Caco-2 (cell line): Measurements from ENCODE around the gene ALOXE3. TPM values are rescaled to one million over a fixed set of nuclear protein-coding genes. Genes with fewer than 3 reads are reported as not detected.

Experiments used
- BruUV-seq: library from RNA; stranded (reverse); fragments of 400-500 nt; replicated peaks from 2 replicates; lab custom pipeline; 2021; lab: Mats Ljungman, UMichigan
- CTCF ChIA-PET: fragments of 300-600 bp; sonication (Branson Sonifier 250); formaldehyde crosslinking; loops from one replicate; lab custom pipeline; 2022; ENCODE audit warnings: antibody characterized with exemption; lab: Charles Lee
- POLR2A ChIA-PET: fragments of 300-600 bp; sonication (Branson Sonifier 250); formaldehyde crosslinking; loops from one replicate; lab custom pipeline; 2022; ENCODE audit warnings: antibody characterized with exemption; lab: Charles Lee
- DNase-seq, 2 experiments: peaks; one replicate each; pipeline versions ENCODE4 v3.0.0 to v3.0.0-alpha.2; 2020 to 2022
- H3K27me3 ChIP-seq: replicated peaks from 2 replicates; pipeline ENCODE4 v1.6.0; 2011; ENCODE audit warnings: low read length; ENCODE audit not compliant: control insufficient read depth, insufficient read depth
- H3K36me3 ChIP-seq: 2 replicates; pipeline ENCODE4 v1.5.1; 2011; ENCODE audit warnings: low read length; ENCODE audit not compliant: control insufficient read depth, insufficient read depth
- H3K4me1 ChIP-seq: fragments of 250-450 bp; sonication (Bioruptor Pico); 2 replicates; pipeline ENCODE4 v1.5.1; 2020; ENCODE audit warnings: mild to moderate bottlenecking
- H3K4me3 ChIP-seq: 2 replicates; pipeline ENCODE4 v1.5.1; 2011; ENCODE audit warnings: low read depth, mild to moderate bottlenecking, control low read depth, low read length
- H3K9me3 ChIP-seq: fragments of 250-450 bp; sonication (Bioruptor Pico); 2 replicates; pipeline ENCODE4 v1.5.1; 2020; ENCODE audit warnings: mild to moderate bottlenecking, moderate library complexity
- H3K27ac Mint-ChIP-seq: one replicate; pipeline ENCODE4 v1.8.0; 2022; ENCODE audit warnings: mixed read lengths; ENCODE audit not compliant: unreplicated experiment
- H3K27me3 Mint-ChIP-seq: one replicate; pipeline ENCODE4 v1.8.0; 2022; ENCODE audit warnings: mixed read lengths; ENCODE audit not compliant: insufficient read depth, unreplicated experiment
- H3K36me3 Mint-ChIP-seq: one replicate; pipeline ENCODE4 v1.8.0; 2022; ENCODE audit warnings: mild to moderate bottlenecking, mixed read lengths; ENCODE audit not compliant: insufficient read depth, unreplicated experiment
- H3K4me1 Mint-ChIP-seq: one replicate; pipeline ENCODE4 v1.8.0; 2022; ENCODE audit warnings: low read depth, mixed read lengths; ENCODE audit not compliant: unreplicated experiment
- H3K4me3 Mint-ChIP-seq: one replicate; pipeline ENCODE4 v1.8.0; 2022; ENCODE audit warnings: mild to moderate bottlenecking, moderate library complexity, mixed read lengths; ENCODE audit not compliant: unreplicated experiment
- H3K9me3 Mint-ChIP-seq: one replicate; pipeline ENCODE4 v1.8.0; 2022; ENCODE audit warnings: mixed read lengths; ENCODE audit not compliant: unreplicated experiment
- intact Hi-C: fragments of 100-400 bp; cut with micrococcal nuclease; formaldehyde crosslinking; loops from one replicate; pipeline ENCODE4 v1.10.0; 2022; ENCODE audit not compliant: unreplicated experiment
- total RNA-seq: library from RNA; stranded (reverse); gene quantifications from 2 replicates; pipeline ENCODE4 v1.2.3, GENCODE V29; 2022
- TF ChIP-seq, protein P1 (sequence below), 2 experiments: fragments of 200-600 bp in 1 of 2; IDR thresholded peaks; 1 replicate in 1 of 2; 2 replicates in 1 of 2; pipeline versions ENCODE4 v1.5.1 to v1.8.0; 2011 to 2022; ENCODE audit warnings: antibody characterized with exemption in 1 of 2, control low read depth in 1 of 2, inconsistent platforms in 1 of 2, low read depth in 1 of 2, low read length in 1 of 2, mild to moderate bottlenecking in 1 of 2, moderate library complexity in 1 of 2; ENCODE audit not compliant: insufficient read depth in 1 of 2, severe bottlenecking in 1 of 2, unreplicated experiment in 1 of 2

The ALOXE3 gene
- total RNA-seq, 1 experiment from 2014 or later: not detected

- Mint-ChIP-seq H3K27ac (no peak overlapping the region), H3K27me3 (no peaks in the 10 kb centered on the region), H3K4me1 (no peaks in the 10 kb centered on the region), H3K36me3 (peaks cover 29% of the 10 kb centered on the region), H3K9me3 (no peaks in the 10 kb centered on the region), H3K4me3 (no peak overlapping the region)
- Histone ChIP-seq H3K9me3 (no peaks in the 10 kb centered on the region), H3K4me3 (no peak overlapping the region), H3K4me1 (peaks cover 4% of the 10 kb centered on the region; the same call in 1 of the 2 replicates), H3K27me3 (no peaks in the 10 kb centered on the region), H3K36me3 (no peaks in the 10 kb centered on the region)
- DNase-seq: no peak
- CTCF ChIA-PET: no interaction called here
- TF ChIP-seq, protein P1, sequence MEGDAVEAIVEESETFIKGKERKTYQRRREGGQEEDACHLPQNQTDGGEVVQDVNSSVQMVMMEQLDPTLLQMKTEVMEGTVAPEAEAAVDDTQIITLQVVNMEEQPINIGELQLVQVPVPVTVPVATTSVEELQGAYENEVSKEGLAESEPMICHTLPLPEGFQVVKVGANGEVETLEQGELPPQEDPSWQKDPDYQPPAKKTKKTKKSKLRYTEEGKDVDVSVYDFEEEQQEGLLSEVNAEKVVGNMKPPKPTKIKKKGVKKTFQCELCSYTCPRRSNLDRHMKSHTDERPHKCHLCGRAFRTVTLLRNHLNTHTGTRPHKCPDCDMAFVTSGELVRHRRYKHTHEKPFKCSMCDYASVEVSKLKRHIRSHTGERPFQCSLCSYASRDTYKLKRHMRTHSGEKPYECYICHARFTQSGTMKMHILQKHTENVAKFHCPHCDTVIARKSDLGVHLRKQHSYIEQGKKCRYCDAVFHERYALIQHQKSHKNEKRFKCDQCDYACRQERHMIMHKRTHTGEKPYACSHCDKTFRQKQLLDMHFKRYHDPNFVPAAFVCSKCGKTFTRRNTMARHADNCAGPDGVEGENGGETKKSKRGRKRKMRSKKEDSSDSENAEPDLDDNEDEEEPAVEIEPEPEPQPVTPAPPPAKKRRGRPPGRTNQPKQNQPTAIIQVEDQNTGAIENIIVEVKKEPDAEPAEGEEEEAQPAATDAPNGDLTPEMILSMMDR (IDR thresholded peaks at IDR 0.05; ENCODE audit: insufficient read depth in 1 of 2, low read depth in 1 of 2, low read length in 1 of 2, severe bottlenecking in 1 of 2, unreplicated experiment in 1 of 2): no peak
- intact Hi-C loops: no loop called here
- POLR2A ChIA-PET: no interaction called here
- BruUV-seq: no TSS peak
Measured at GRCh38 chr17:8142887-8143580, 24.7 kb upstream of the ALOXE3 start.

DNA sequence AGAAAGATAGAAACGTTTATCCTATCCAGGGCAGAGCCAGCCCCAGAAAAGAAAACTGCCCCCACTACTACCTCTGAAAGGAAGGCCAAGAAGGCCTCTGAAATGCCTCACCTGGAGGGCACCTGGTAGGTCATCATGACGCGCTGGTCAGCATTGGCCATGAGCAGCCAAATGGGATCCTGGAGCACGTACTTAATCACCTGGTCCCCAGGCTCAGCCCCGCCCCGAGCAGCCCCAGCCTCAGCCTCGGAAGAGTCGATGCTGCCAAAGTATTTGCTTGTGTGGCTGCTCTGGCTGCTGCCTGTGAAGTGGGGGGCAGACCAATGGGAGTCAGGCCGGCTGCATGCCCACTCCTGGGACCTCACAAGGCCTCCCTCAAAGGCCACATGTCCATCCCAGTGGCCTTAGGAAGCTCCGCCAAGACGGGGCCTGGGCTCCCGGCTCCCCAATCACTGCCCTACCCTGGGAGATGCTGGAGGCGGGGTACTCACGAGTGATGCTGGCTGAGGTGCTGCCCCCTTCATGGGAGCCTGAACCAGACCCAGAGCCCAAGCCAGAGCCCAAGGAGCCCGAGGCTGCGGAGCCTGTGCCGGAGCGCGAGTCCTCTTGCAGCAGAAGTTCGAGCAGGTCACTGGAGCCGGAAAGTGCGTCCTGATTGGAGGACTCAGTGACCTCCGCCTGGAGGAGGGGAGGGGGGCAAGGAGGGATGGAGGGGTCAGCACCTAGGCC, 24.0 kb upstream of the ALOXE3 start:
- Mint-ChIP-seq H3K4me3 (no peak overlapping the region), H3K27me3 (no peaks in the 10 kb centered on the region), H3K27ac (no peak overlapping the region), H3K9me3 (no peaks in the 10 kb centered on the region), H3K36me3 (peaks cover 24% of the 10 kb centered on the region), H3K4me1 (no peaks in the 10 kb centered on the region)
- ChIA-PET CTCF (no interaction called here), POLR2A (no interaction called here)
- no peak for DNase-seq
- no peaks in the 10 kb centered on the region for H3K9me3 ChIP-seq
- TF ChIP-seq, protein P1 (IDR thresholded peaks at IDR 0.05; ENCODE audit: insufficient read depth in 1 of 2, low read depth in 1 of 2, low read length in 1 of 2, severe bottlenecking in 1 of 2, unreplicated experiment in 1 of 2): no peak
- no peaks in the 10 kb centered on the region for H3K36me3 ChIP-seq
- no peak overlapping the region for H3K4me3 ChIP-seq
- BruUV-seq: no TSS peak
- intact Hi-C loops: no loop called here
- H3K4me1 ChIP-seq: peaks cover 4% of the 10 kb centered on the region; the same call in 1 of the 2 replicates
- H3K27me3 ChIP-seq: no peaks in the 10 kb centered on the region

DNA sequence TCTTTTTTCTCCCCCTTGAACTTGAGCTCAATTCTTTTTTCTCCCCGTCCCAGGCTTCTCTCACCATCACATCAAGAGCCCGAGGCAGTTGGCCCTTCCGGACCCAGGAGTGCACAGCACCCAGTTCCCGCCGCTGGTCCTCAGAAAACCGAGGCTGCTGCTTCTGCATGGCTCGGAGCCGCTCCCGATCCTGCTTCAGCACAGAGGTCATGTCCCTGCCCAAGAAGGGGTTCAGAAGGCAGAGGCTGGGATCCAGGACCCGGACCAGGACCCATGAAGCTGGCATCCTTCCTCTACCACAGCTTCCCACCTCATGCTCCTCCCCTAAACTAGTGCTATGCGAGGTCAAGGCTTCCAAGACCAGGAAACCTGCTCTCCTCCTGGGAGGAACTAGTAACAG, 23.4 kb upstream of the ALOXE3 start:
- CTCF ChIA-PET: no interaction called here
- Mint-ChIP-seq H3K27me3 (no peaks in the 10 kb centered on the region), H3K4me3 (no peak overlapping the region), H3K36me3 (peaks cover 19% of the 10 kb centered on the region), H3K4me1 (no peaks in the 10 kb centered on the region), H3K27ac (no peak overlapping the region), H3K9me3 (no peaks in the 10 kb centered on the region)
- no peaks in the 10 kb centered on the region for H3K9me3 ChIP-seq
- POLR2A ChIA-PET: no interaction called here
- intact Hi-C loops: no loop called here
- no peaks in the 10 kb centered on the region for H3K27me3 ChIP-seq
- no TSS peak for BruUV-seq
- H3K4me1 ChIP-seq: peaks cover 4% of the 10 kb centered on the region; the same call in 1 of the 2 replicates
- DNase-seq: no peak
- TF ChIP-seq, protein P1 (IDR thresholded peaks at IDR 0.05; ENCODE audit: insufficient read depth in 1 of 2, low read depth in 1 of 2, low read length in 1 of 2, severe bottlenecking in 1 of 2, unreplicated experiment in 1 of 2): no peak
- H3K36me3 ChIP-seq: no peaks in the 10 kb centered on the region
- no peak overlapping the region for H3K4me3 ChIP-seq
